GM21360 (cell line): ENCODE results near the gene CASP5.
"Not testable (repeated sequence)": the region's sequence is repeated elsewhere in the genome, so short reads cannot be mapped to it uniquely, and the experiment has no call there.

Source experiments
- ATAC-seq: cut with Tn5 transposase; IDR thresholded peaks from one replicate; pipeline ENCODE4 v1.9.1; 2021; ENCODE audit warnings: mild to moderate bottlenecking, moderate library complexity; ENCODE audit not compliant: unreplicated experiment

CASP5 gene

GRCh38 chr11:105023003-105023402 is at the start of gene CASP5:
Gene CASP5, minus strand, starts transcription at chr11:105023168. Its CDS starts 32 bp downstream, at chr11:105023136.
- no peak for ATAC-seq

- ATAC-seq = not testable (repeated sequence)
These were observed 49.1 kb upstream of the CASP5 start for GRCh38 chr11:105072080-105072479.

DNA sequence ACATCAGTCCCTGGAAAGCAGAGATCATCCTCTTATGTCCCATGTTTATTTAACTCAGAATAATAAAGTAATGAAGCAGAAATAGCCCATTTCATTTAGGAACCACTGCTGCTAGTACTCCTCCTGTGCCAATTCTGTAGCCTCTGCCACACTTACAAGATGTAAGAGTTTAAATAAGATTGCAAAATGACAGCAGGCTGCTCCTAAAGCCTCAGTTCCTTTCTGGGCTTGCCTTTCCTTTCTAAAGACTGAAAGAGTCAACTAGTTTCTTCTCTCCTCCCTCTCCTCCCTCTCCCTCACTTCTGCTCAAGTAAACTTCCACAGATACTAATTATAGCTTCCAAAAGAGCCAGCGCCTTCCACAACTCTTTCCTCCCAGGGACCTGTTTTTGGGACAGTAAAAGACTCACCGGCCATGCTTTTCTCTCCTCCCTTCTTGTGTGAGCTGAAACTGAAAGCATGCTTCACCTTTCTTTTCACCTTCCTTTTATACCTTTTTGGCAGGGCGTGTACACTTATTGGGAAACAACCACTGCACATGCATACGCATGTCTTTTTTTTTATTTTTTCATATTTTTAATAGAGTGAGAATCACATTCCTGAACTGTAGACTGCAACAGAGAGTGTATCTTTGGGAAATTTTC is 48.2 kb upstream of the CASP5 start:
- ATAC-seq = no peak

DNA sequence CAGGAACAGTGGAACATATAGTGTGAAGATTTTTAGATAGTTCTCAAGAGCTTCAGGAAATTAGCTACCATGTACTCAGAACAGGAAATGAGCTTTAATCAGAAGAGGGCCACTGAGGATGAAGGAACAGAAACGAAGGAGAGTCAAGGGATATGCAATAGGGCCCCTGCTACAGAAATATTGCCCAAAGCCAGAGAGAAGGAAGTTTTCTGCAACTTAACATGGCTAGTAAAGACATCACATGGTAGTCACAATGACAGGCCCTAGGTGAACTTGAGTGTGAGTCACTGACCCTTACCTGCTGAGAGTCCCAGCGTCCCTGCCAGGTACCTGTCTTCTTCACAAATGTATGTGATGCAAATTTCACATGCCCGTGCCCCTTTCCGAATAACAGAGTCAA is 47.3 kb upstream of the CASP5 start:
- no peak for ATAC-seq

DNA sequence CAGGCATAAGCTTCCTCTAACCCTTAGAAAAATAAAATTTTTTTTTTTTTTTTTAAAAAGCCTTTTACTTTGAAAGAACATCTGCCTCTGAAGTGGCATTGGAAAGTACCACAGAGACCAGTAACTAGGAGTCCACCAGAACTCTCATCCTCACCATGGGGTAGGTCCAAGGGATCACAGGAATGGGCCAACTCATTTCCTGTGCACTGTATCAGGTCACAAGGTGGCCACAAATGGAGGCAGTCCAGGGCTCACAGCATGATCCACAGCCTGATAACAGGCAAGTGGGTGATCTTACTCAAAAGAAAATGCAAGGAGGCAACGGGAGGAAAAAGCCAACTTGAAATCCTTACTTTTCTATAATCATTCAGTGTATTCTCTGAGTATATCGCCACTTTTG is 46.8 kb upstream of the CASP5 start:
- not testable (repeated sequence) for ATAC-seq

DNA sequence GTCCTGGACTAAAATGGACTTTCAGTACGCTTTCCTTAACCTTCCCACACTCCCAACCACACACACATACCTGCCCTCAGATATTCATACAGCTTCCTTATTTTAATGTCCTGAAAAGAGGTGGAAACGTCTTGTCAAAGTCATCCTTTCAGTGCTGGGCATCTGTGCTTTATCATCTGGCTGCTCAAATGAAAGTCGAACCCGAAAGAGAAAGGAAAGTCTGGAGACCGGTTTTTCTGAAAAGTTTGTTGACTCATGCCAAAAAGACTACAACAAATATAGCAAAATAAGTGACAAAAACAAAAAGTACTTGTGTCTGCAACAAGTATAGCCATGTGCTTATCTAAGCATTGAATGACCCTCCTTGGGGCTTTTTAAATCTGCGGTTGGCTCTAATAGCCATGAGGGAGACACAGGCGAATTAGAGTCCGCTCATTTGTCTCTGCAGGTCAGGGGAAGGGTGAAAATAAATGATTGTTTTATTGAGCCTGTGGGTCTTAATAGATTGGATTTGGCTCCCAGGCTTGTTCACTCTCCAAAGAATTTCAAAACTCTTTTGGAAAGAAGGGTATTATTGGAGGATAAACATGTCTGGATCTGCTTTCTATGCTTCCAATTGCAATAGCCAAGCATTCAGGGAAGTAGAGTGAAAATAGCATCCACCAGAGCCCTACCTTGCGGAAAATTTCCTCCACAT is 40.4 kb upstream of the CASP5 start:
- not testable (repeated sequence) for ATAC-seq

DNA sequence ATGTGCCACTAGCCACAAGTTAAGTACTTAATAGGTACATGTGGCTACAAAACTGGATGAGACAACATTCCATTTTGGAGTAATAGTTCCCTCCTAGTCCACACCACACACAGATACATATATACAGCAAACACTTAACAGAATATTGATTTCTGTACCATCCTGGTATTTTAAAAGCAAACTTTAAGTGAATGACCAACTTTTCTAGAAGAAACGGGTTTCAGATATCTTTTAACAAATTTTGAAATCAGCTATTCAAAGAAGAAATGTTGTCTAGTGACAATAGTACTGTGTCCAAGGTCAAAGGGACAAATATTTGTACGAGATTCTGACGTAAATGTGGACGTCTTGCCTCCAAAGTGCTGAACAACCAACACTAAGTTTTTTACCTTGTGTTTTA is 34.5 kb upstream of the CASP5 start:
- no peak for ATAC-seq

- ATAC-seq = no peak
These were observed 33.5 kb upstream of the CASP5 start for GRCh38 chr11:105056446-105056845.

GRCh38 chr11:105054723-105055493 is 31.9 kb upstream of the CASP5 start:
- ATAC-seq = no peak

GRCh38 chr11:105052487-105052886 is 29.5 kb upstream of the CASP5 start:
- ATAC-seq = no peak

GRCh38 chr11:105051559-105051958 is 28.6 kb upstream of the CASP5 start:
- no peak for ATAC-seq

GRCh38 chr11:105049481-105049880 is 26.5 kb upstream of the CASP5 start:
- no peak for ATAC-seq

- no peak for ATAC-seq
These were observed 24.1 kb upstream of the CASP5 start for GRCh38 chr11:105046898-105047579.

DNA sequence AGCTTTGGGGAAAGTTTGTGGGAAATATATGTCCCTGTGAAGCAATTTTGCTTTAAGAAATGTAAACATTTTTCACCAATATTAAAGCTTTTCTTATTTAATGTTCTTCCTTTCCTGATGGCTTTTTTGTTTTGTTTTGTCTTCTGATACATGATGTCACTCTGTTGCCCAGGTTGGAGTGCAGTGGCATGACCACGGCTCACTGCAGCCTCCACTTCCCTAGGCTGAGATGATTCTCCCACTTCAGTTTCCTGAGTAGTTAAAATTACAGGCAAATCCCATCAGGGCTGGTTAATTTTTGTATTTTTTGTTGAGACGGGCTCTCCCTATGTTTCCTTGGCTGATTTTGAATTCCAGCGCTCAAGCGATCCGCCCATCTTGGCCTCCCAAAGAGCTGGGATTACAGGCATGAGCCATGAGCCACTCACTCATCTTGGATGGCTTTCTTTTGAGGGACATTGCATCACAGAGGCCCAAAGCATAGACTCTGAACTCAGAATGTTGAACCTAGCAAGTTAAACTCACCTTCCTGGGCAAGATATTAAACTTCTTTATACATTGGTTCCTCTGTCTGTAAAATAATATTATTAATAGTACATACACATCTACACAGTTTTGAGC is 22.8 kb upstream of the CASP5 start:
- ATAC-seq = no peak

GRCh38 chr11:105044557-105045524 is 21.9 kb upstream of the CASP5 start, which contains the start of gene CARD16:
Gene CARD16, minus strand, starts transcription at chr11:105045335. Its CDS starts 38 bp downstream, at chr11:105045297.
- peak; percentile 99 for ATAC-seq

DNA sequence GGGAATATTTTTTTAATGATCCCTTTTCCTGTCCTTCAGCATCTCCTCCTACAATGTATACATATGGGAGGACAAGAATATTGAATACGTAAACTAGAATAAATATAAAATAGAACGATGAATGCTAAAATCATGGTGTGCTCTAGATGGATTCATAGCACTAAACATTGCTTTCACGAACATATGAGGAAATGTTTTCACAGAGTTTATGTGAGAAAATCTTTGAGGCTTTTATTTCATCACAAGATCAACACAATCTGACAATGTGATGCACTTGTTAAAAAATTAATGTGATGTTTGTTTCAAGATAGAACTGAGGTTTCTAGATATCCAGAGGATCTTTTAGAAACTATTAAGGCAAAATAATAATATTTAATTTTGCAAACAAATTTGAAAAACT is 19.2 kb upstream of the CASP5 start:
- no peak for ATAC-seq

GRCh38 chr11:105040703-105041102 is 17.7 kb upstream of the CASP5 start:
- ATAC-seq = no peak

DNA sequence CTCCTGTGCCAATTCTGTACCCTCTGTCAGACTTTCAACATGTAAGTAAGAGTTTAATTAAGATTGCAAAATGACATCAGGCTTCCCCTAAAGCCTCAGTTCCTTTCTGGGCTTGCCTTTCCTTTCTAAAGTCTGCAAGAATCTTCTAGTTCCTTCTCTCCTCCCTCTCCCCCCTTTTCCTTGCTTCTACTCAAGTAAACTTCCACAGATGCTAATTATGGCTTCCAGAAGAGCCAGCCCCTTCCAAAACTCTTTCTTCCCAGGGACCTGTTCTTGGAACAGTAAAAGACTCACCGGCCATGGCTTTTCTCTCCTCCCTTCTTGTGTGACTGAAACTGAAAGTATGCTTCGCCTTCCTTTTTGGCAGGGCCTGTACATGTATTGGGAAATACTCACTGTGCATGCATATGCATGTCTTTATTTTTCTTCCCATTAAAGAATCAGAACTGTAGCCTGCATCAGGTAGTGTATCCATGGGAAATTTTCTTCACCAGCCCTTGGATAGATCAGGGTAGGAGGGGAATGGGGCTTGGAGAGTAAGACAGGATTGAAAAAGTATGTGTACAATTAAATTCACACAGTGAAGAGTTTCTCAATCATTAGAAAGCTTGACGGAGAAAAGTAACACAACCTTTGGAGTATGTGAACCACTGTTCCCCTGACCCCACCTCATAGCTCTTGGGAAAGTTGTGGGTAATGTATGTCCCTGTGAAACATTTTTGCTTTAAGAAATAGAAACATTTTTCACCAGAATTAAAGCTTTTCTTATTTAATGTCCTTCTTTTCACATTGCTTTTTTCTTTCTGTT is 12.0 kb upstream of the CASP5 start, which contains the start of gene CASP1:
TSS of gene CASP1 (minus strand) at position 332 of the 808 bp plus-strand sequence. CDS start at position 301, 31 bp downstream.
- peak; percentile 95 for ATAC-seq

DNA sequence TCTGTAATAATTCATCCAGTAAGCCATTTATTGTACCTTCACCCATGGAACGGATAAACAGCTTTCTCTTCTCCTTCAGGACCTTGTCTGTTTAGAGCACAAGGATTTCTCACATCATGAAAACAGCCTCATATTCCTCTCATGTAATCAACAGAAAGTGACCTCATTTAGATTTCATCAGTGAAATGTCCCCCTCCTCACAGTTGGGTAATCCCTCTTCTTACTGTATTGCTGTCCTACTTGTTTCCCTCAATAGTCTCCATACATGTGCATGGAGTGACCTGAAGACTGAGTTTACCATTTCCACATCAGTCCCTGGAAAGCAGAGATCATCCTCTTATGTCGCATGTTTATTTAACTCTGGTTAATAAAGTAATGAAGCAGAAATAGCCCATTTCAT is 11.4 kb upstream of the CASP5 start:
- peak; percentile 14 for ATAC-seq
